Muscle layer of duodenum (tissue), 2 donors: ENCODE data around the gene HMG20A.

ENCODE experiments used
- H3K27ac ChIP-seq: one replicate; pipeline ENCODE4 v1.7.0; 2013; ENCODE audit warnings: mild to moderate bottlenecking, low read length
- H3K27me3 ChIP-seq: one replicate; pipeline ENCODE4 v1.7.0; 2013; ENCODE audit warnings: low read depth, mild to moderate bottlenecking, control low read depth, low read length
- H3K36me3 ChIP-seq, 2 donors: one replicate each; pipeline ENCODE4 v1.7.0; 2013; ENCODE audit warnings: low read length in 2 of 2, control low read depth in 1 of 2, mild to moderate bottlenecking in 1 of 2; ENCODE audit not compliant: insufficient read depth in 2 of 2, control insufficient read depth in 1 of 2
- H3K4me1 ChIP-seq, 2 donors: one replicate each; pipeline ENCODE4 v1.7.0; 2013; ENCODE audit warnings: low read length in 2 of 2, mild to moderate bottlenecking in 2 of 2, control low read depth in 1 of 2, moderate library complexity in 1 of 2; ENCODE audit not compliant: insufficient read depth in 2 of 2, control insufficient read depth in 1 of 2
- H3K4me3 ChIP-seq, 2 donors: one replicate each; pipeline ENCODE4 v1.7.0; 2013; ENCODE audit warnings: low read length in 2 of 2, low read depth in 1 of 2, mild to moderate bottlenecking in 1 of 2
- H3K9me3 ChIP-seq, 2 donors: one replicate each; pipeline ENCODE4 v1.7.0; 2013; ENCODE audit warnings: low read length in 2 of 2, control low read depth in 1 of 2, mild to moderate bottlenecking in 1 of 2; ENCODE audit not compliant: control insufficient read depth in 1 of 2
- donor health status: healthy.

HMG20A gene

DNA sequence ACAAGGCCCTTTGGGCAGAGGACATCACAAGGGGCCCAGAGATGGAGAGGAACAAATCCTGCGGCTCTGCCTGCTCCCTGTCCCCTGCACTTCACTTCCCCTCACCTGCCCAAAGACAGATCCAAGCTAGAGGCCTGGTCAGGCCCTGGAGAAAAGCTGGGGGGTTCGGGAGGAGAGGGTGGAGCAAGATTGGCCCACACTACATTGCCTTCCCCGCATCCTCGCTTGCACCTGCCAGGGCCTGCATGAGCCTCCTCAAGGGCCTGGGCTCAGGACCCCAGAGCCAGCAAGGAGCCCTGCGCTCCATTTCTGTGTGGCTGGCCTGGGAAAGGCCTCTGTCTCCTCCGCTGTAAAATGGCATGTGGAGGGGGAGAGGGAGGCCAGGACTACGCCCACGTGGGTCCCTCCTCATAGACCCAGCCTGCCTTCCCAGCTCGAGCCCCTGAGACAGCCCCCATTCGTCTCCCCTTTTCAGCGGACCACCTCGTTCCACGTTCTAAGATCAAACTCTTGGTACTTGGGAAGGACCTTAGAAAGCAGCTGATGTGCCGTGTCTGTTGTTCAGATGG, 106.0 kb downstream of the HMG20A start:
- no peak overlapping the region for H3K27ac ChIP-seq

DNA sequence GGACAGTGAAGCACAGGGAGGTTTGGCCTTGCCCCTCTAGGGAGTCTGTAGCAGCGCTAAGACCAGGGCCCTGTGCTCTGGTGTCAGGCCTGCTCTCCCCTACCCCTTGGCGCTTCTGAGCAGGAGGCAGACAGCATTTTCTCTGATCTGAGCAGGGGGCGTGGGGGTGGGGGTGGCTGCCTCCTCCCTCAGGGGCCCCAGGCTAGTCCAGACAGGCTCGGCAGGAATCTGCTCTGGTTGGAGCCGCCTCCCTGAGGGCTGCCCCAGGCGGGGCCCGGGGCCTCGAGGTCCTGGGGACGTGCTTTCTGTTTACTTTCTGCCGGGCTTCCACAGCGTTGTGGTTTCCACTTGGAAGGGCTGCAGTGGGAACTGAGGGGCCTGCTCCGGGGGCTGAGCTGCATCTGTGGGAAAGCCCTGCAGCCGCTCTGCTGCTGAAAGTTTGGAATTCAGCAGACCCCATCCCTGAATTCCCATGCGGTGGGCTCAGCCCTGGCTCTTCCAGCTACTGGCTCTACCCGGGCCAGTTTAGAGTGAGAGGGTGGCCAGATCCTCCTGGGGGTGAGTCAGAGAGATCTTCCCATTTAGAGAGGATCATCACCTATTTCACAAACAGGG, 106.6 kb downstream of the HMG20A start:
- no peaks in the 10 kb centered on the region for H3K9me3 ChIP-seq
- H3K4me1 ChIP-seq: peaks cover 0 to 7% of the 10 kb centered on the region in 2 donors
- H3K27me3 ChIP-seq: no peaks in the 10 kb centered on the region
- H3K4me3 ChIP-seq: no peak overlapping the region
- no peak overlapping the region for H3K27ac ChIP-seq
- H3K36me3 ChIP-seq: no peaks in the 10 kb centered on the region

More for the DNA sequence above, 106.0 kb downstream of the HMG20A start:
- Histone ChIP-seq H3K4me1 (peaks cover 0 to 7% of the 10 kb centered on the region in 2 donors), H3K9me3 (no peaks in the 10 kb centered on the region), H3K36me3 (no peaks in the 10 kb centered on the region), H3K4me3 (no peak overlapping the region), H3K27me3 (no peaks in the 10 kb centered on the region)

GRCh38 chr15:77527831-77528231, 107.1 kb downstream of the HMG20A start:
- Histone ChIP-seq H3K27ac (no peak overlapping the region), H3K27me3 (no peaks in the 10 kb centered on the region), H3K4me3 (no peak overlapping the region)

DNA sequence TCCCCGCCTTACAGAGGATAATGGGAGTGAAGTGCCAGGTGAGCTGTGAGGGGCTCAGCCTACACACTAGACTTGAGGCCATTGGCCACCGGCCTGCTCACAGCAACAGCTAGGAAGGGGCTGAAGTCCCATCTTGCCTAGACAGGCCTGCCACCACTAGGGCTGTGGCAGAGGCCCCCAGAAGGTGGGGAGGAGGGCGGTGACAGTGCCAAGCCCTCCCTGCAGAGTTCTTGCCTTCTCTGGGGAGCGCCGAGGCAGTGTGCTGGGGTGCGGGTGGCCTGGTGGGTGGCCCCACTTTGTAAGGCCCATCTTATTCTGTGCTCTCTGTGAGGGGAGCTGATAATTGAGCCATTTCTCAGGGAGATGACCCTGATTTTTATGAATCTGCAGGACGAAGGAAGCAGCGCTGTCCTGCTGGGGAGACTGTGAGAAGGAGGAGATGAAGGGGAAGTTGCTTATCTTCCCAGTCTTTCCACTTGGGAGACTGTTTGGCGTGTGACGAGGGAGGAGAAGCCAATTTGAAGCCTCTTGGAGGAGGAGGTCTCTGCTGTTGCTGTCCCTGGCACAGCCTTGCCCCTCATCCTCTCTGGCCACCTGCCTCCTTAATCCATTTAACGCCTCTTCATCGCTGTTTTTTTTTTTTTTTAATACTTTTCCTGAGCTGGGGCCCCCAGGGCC, 107.7 kb downstream of the HMG20A start:
- Histone ChIP-seq H3K4me1 (peaks cover 0 to 7% of the 10 kb centered on the region in 2 donors), H3K27ac (no peak overlapping the region), H3K27me3 (no peaks in the 10 kb centered on the region), H3K9me3 (no peaks in the 10 kb centered on the region), H3K36me3 (no peaks in the 10 kb centered on the region), H3K4me3 (no peak overlapping the region)

More at GRCh38 chr15:77527831-77528231, 107.1 kb downstream of the HMG20A start:
- Histone ChIP-seq H3K9me3 (no peaks in the 10 kb centered on the region), H3K4me1 (peaks cover 0 to 7% of the 10 kb centered on the region in 2 donors), H3K36me3 (no peaks in the 10 kb centered on the region)

DNA sequence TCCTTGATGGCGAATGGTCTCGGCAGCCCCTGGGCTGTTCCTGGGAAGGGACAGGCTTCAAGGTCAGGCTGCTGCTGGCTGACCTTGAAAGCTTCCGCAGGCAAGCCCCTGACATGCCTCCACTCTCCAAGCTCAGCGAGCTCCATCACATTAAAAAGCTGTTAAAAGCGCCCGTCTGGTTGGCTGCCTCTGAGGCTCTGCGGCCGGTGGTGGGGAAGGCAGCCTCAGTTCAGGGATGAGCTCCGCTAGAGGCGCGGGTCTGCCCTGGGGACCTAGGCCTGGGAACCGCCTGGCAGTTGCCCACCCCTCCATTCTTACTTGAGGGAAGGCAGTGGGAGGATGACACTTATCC, 108.3 kb downstream of the HMG20A start:
- no peak overlapping the region for H3K4me3 ChIP-seq
- no peaks in the 10 kb centered on the region for H3K9me3 ChIP-seq
- no peaks in the 10 kb centered on the region for H3K36me3 ChIP-seq
- H3K4me1 ChIP-seq: peaks cover 0 to 7% of the 10 kb centered on the region in 2 donors
- H3K27me3 ChIP-seq: no peaks in the 10 kb centered on the region
- no peak overlapping the region for H3K27ac ChIP-seq

GRCh38 chr15:77529394-77530159, 108.9 kb downstream of the HMG20A start:
- Histone ChIP-seq H3K27ac (no peak overlapping the region), H3K9me3 (no peaks in the 10 kb centered on the region), H3K4me1 (peaks cover 0 to 7% of the 10 kb centered on the region in 2 donors), H3K27me3 (no peaks in the 10 kb centered on the region), H3K36me3 (no peaks in the 10 kb centered on the region), H3K4me3 (no peak overlapping the region)

DNA sequence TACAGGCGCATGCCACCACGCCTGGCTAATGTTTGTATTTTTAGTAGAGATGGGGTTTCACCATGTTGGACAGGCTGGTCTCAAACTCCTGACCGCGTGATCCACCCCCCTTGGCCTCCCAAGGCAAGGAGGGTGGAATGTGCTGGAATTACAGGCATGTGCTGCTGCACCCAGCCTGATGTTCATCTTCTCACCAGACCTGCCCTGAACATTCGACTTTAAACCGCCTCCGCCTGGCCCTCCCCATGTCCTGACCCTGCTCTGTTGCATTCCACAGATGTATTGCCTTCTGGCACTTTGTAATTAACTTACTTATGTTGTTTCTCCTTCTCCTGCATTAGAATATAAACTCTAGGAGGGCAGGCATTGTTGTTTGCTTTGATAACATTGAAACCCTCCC, 109.9 kb downstream of the HMG20A start:
- Histone ChIP-seq H3K27ac (no peak overlapping the region), H3K4me3 (no peak overlapping the region), H3K27me3 (no peaks in the 10 kb centered on the region), H3K36me3 (no peaks in the 10 kb centered on the region), H3K4me1 (peaks cover 0 to 7% of the 10 kb centered on the region in 2 donors), H3K9me3 (no peaks in the 10 kb centered on the region)

GRCh38 chr15:77531191-77532000, 110.7 kb downstream of the HMG20A start:
- H3K9me3 ChIP-seq: no peaks in the 10 kb centered on the region

GRCh38 chr15:77532067-77532710, 111.5 kb downstream of the HMG20A start:
- peaks cover 0 to 7% of the 10 kb centered on the region in 2 donors for H3K4me1 ChIP-seq
- no peaks in the 10 kb centered on the region for H3K27me3 ChIP-seq
- H3K4me3 ChIP-seq: no peak overlapping the region
- no peaks in the 10 kb centered on the region for H3K9me3 ChIP-seq
- H3K27ac ChIP-seq: no peak overlapping the region
- no peaks in the 10 kb centered on the region for H3K36me3 ChIP-seq

More at GRCh38 chr15:77531191-77532000, 110.7 kb downstream of the HMG20A start:
- Histone ChIP-seq H3K36me3 (no peaks in the 10 kb centered on the region), H3K4me3 (no peak overlapping the region), H3K27me3 (no peaks in the 10 kb centered on the region), H3K27ac (no peak overlapping the region), H3K4me1 (peaks cover 0 to 7% of the 10 kb centered on the region in 2 donors)

DNA sequence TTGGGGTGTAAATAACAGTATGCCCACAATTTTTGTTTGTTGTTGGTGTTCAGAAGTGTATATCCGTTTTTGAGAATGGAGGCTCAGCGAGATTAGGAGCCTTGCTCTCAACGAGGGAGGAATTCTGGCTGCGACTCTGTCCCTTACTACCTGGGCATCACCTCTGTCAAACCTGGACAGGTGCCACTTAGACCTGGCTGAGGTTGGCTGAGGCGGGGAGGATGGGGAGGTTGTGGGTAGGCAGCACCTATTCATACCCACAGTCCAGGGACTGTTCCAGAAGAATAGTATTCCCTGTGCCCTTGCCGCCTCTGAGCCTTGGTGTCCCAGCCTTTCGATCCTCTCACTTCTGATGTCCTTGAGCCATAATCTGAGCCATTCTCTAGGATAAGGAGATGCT, 112.2 kb downstream of the HMG20A start:
- no peaks in the 10 kb centered on the region for H3K36me3 ChIP-seq
- no peak overlapping the region for H3K27ac ChIP-seq
- no peaks in the 10 kb centered on the region for H3K27me3 ChIP-seq
- H3K9me3 ChIP-seq: no peaks in the 10 kb centered on the region
- H3K4me1 ChIP-seq: peaks cover under 1 to 4% of the 10 kb centered on the region in 2 donors
- no peak overlapping the region for H3K4me3 ChIP-seq
